ENCODE results near the gene DOCK7. TPM values are rescaled to one million over a fixed set of nuclear protein-coding genes. Genes with fewer than 3 reads are reported as not detected.
A peak's percentile ranks its signal among the peaks of the same experiment; 100 is the strongest.

Gene DOCK7
- total RNA-seq, 2 donors from 2014 or later, result 9.8 to 11.9 TPM

DNA sequence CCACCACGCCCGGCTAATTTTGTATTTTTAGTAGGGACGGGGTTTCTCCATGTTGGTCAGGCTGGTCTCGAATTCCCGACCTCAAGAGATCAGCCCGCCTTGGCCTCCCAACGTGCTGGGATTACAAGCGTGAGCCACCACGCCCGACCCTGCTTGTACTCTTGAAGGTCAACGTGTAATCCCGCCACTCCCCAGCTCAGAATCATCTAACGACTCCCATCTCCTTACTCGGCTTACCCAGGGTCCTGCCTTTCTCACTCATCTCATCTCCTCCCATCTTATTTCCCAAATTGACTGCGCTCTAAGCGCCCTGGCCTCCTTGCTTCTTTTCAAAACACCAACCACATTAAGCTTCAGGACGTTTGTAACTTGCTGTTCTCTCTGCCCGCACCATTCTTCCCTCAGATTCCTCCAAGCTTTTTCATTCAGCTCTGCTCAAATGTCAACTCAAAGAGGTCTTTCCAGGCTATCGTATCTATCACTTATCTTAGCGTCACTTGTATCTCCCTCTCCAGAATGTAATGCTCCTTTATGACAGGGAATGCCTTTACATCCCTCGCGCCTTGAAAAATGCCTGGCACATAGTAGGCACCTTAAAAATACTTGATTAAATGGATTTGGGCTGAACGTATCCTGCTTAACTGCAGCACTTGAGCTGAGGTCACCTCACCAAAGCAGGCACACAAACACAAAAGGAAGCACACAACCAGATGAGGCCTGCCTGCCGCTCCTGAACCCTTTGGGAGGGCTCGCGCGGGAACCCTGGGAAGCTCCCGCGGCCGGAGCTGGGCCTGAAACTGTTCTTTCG is 252.8 kb downstream of the DOCK7 start:
- no peaks in the 10 kb centered on the region for H3K9me3 ChIP-seq
- peak overlapping the region; percentile 95 to 98 for H3K27ac ChIP-seq
- no peaks in the 10 kb centered on the region for H3K27me3 ChIP-seq
- peak overlapping the region; percentile 78 to 96 for H3K4me3 ChIP-seq
- no peaks in the 10 kb centered on the region for H3K36me3 ChIP-seq
- no peak for TF ChIP-seq CTCF (IDR thresholded peaks at IDR 0.05)
- DNase-seq (ENCODE audit: low spot score), result no peak
- H3K4me1 ChIP-seq, result peaks cover 0 to 29% of the 10 kb centered on the region in 2 donors

DNA sequence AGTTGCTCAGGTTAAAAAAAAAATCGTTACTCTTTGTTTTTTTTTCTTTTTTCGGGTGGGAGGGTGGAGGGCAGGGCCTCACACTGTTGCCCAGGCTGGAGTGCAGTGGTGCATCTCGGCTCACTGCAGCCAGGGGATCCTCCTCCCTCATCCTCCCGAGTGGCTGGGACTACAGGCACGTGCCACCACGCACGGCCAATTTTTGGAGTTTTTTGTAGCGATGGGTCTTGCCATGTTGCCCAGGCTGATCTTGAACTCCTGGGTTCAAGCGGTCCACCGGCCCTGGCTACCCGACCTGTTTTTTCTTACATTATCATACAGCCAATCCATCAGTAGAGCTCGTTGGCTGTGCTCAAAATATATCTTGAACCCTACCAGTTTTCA is 253.6 kb downstream of the DOCK7 start:
- peaks cover 0 to 29% of the 10 kb centered on the region in 2 donors for H3K4me1 ChIP-seq

DNA sequence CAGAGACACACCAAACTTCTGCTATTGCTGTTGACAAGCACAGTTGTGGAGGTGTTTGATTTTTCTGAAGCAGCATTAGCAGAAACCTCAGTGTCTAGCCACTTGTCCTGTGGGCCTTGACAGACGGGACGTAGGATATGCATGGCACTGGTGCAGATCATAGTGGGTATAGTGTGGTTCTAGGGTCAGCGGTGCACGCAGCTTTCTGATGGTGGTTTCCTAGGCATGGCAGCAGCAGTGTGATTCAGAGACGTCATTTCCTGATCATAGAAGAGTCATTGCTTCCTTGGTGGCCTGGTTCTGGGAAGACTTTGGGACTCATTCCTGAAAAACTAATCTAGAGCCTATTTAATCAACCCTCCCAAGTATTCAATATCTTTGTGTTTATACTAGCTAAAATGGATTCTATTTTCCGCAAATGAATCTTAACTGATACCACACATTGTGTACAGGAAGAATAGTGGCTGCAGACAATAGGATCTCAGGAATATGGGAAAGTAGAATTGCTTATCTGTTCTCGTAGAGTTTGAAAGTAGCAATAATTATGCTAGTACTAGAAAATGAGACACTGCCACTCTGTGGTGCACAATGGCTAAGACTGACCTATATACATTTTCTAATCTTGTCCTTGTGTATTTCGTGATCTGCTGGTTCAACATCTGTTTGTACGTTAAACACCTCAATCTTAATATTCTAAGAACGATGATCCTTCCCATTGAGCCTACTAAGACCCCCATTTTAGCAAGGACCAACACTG is 254.1 kb downstream of the DOCK7 start:
- no peaks in the 10 kb centered on the region for H3K9me3 ChIP-seq

More for the DNA sequence above, 253.6 kb downstream of the DOCK7 start:
- Histone ChIP-seq H3K27ac (no peak overlapping the region), H3K4me3 (no peak overlapping the region), H3K27me3 (no peaks in the 10 kb centered on the region), H3K36me3 (no peaks in the 10 kb centered on the region), H3K9me3 (no peaks in the 10 kb centered on the region)
- TF ChIP-seq CTCF (IDR thresholded peaks at IDR 0.05), result no peak
- DNase-seq (ENCODE audit: low spot score), result no peak

GRCh38 chr1:62429581-62429980 is 258.6 kb downstream of the DOCK7 start:
- H3K9me3 ChIP-seq, result no peaks in the 10 kb centered on the region
- H3K36me3 ChIP-seq, result no peaks in the 10 kb centered on the region
- no peak for TF ChIP-seq CTCF (IDR thresholded peaks at IDR 0.05)
- DNase-seq (ENCODE audit: low spot score), result no peak
- no peaks in the 10 kb centered on the region for H3K27me3 ChIP-seq
- no peaks in the 10 kb centered on the region for H3K4me1 ChIP-seq
- H3K27ac ChIP-seq, result no peak overlapping the region
- no peak overlapping the region for H3K4me3 ChIP-seq

More for the DNA sequence above, 254.1 kb downstream of the DOCK7 start:
- H3K4me3 ChIP-seq, result no peak overlapping the region
- peaks cover 0 to 23% of the 10 kb centered on the region in 2 donors for H3K4me1 ChIP-seq
- no peaks in the 10 kb centered on the region for H3K27me3 ChIP-seq
- H3K27ac ChIP-seq, result no peak overlapping the region
- H3K36me3 ChIP-seq, result no peaks in the 10 kb centered on the region
- no peak for TF ChIP-seq CTCF (IDR thresholded peaks at IDR 0.05)
- DNase-seq (ENCODE audit: low spot score), result no peak

GRCh38 chr1:62428351-62428750 is 259.8 kb downstream of the DOCK7 start:
- Histone ChIP-seq H3K36me3 (no peaks in the 10 kb centered on the region), H3K4me1 (no peaks in the 10 kb centered on the region), H3K27me3 (no peaks in the 10 kb centered on the region), H3K9me3 (no peaks in the 10 kb centered on the region), H3K4me3 (no peak overlapping the region), H3K27ac (no peak overlapping the region)
- no peak for TF ChIP-seq CTCF (IDR thresholded peaks at IDR 0.05)
- DNase-seq (ENCODE audit: low spot score), result no peak

Measured in right atrium auricular region (tissue), 2 donors.